SH-SY5Y (cell line): Measurements from ENCODE around the gene LTB4R.

ENCODE experiments used
- GATA2 ChIP-seq: IDR thresholded peaks from 2 replicates; pipeline ENCODE4 v1.6.1; 2011; ENCODE audit warnings: mild to moderate bottlenecking, low read depth, low read length
- GATA3 ChIP-seq: IDR thresholded peaks from 2 replicates; pipeline ENCODE4 v1.6.1; 2011; ENCODE audit warnings: low read depth, mild to moderate bottlenecking, low read length, moderate library complexity

DNA sequence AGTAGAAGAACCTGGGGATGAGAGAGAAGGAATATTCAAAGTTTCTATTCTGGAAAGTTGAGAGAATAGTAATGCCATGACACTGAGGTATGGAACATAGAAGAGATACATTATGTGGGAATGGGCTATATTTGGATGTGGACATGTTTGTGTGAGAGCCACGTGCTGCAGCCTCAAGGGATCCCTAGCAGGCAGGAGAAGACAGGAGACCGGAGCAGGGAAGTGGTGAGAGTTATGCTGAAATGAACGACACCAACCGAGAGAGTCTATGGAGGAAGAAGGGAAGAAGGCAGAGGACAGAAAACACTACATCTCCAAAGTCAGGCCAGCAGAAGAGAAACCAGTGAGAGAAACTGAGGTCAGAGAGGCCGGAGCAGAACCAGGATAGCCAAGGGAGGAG lies 38.4 kb downstream of the LTB4R start:
- TF ChIP-seq GATA3: no peak
- no peak for TF ChIP-seq GATA2
